GM12872 (cell line): ENCODE measurements around the gene AK1.

Experiments used
- TF ChIP-seq, protein P1 (sequence below): IDR thresholded peaks from 3 replicates; pipeline ENCODE4 v1.5.1; 2011; ENCODE audit warnings: low read depth, mild to moderate bottlenecking, low read length, moderate library complexity; ENCODE audit not compliant: insufficient read depth

AK1 gene

DNA sequence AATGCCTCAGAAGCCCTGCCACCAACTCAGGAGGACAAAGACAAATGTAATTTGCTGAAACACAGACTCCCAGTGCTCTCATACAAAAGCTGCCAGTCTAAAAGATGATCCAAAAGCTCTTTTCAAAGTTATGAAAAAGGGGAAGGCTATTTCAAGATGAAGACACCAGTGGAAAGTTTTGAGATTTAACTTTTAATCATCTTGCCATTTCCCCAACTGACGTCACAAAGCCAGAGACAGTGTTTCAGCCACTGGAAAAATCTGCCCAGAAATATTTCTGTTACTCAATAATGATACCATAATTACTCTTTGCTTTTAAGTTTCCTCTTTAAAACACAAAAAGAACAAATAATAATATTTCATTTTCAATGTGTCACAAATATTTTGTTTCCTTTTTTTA is 43.9 kb downstream of the AK1 start:
- TF ChIP-seq, protein P1, sequence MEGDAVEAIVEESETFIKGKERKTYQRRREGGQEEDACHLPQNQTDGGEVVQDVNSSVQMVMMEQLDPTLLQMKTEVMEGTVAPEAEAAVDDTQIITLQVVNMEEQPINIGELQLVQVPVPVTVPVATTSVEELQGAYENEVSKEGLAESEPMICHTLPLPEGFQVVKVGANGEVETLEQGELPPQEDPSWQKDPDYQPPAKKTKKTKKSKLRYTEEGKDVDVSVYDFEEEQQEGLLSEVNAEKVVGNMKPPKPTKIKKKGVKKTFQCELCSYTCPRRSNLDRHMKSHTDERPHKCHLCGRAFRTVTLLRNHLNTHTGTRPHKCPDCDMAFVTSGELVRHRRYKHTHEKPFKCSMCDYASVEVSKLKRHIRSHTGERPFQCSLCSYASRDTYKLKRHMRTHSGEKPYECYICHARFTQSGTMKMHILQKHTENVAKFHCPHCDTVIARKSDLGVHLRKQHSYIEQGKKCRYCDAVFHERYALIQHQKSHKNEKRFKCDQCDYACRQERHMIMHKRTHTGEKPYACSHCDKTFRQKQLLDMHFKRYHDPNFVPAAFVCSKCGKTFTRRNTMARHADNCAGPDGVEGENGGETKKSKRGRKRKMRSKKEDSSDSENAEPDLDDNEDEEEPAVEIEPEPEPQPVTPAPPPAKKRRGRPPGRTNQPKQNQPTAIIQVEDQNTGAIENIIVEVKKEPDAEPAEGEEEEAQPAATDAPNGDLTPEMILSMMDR = no peak

DNA sequence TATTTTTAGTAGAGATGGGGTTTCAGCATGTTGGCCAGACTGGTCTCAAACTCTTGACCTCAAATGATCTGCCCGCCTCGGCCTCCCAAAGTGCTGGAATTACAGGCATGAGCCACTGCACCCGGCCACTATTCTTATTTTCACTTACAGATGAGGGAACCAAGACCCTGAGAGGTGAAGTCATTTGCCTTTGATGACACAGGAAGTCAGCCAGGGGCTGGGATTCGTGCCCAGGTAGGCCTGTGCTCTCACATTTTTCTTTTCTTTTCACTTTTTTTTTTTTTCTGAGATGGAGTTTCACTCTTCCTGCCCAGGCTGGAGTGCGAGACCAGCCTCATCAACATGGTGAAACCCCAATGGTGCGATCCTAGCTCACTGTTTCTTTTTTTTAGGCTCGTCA is 45.2 kb downstream of the AK1 start:
- TF ChIP-seq, protein P1 = no peak

DNA sequence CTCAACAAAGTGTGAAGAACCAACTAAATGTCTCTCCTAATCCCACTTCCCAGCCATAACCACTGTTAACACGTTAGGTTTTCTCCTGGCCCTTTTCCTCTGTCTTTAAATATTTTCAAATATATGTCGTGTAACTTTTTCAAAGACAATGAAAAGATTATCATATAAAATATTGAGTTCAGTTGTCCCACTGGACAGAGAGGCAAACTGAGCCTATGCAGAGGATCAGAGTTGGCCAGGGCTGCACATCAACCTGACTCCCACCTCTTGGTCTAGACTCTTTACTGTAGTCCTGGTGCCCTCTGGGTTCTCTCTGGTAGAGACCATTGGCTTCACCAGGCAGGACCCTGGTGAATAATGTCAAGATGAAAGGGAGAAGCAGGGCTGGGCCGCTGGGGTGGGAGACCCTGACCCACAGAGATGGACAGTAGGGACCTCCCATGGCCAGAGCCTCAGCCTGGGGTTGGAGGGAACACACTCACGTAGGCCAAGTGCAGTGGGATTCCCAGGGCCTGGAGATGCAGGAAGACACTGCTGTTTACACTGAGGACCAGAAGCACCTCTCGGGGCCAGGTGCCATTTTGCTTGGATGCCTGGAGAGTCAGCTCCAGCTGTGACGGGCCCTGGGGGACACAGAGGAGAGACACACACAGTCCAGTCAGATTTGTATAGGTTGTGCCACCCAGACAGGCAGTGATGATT is 48.1 kb downstream of the AK1 start:
- TF ChIP-seq, protein P1 = no peak

DNA sequence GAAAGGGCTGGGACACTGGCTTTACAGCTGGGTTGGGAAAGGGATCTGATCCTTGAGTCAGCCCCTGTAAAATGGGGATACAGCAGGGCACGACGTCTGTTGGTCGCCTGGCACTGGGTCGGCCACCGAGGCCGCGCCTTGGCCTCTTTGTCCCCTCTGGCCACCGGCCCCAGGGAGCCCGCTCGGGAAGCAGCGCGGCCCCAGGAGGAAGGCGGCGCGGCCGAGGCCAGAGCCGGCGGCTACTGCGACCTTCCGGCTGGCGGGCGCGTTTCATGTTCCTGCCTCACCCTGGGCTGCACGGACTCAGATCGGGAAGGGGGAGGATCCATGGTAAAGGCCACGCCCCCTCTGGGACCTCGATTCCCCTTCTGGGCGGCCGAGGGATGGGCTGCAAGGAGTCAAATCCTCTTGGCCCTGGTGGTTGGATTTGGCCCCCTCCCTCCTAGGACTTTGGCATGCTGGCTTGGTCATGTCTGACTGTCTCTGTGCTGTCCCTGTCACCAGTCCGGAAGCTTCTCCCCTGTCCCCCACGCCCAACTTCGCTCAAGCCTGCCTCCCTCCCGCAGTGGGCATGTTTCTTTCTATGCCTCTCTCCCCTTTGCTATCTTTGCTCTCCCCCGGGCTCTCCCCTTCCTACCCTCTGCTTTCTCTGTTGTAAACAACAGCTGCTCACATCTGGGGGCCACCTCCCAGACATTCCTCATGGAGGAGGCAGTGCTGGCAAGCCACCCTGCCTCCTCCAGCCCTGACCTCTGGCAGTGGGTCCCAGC is 49.0 kb downstream of the AK1 start:
- TF ChIP-seq, protein P1 = no peak

DNA sequence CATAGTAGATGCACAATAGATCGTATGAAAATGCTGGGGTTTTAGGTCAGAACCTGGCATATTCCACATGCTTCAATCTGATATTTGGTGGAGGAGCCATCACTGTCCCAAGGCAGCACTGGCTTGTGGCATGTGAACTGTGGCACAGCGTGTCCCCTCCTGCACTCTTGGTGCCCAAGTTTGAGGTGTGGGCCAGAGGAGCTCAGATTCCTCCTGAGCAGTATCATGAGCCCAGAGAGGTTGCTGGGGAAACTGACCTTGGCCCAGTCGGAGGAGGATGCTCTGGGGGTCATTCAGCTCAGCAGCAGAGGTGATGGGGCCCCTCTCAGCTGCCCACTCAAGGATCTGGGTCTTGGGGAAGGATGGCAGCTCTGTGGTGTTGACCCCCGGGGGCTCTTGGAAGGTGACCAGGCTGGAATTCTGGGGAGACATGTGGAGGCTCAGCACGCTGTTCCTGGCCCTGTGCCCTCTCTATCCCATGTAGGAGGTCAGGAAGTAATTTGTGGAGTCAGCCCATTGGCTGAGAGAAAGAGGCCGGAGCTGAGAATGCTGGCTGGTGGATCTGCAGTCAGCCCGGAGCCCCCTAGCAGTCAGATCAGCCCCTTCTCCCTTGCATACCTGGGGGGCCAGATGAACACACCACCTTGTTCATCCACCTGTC is 51.1 kb downstream of the AK1 start:
- TF ChIP-seq, protein P1 = no peak

DNA sequence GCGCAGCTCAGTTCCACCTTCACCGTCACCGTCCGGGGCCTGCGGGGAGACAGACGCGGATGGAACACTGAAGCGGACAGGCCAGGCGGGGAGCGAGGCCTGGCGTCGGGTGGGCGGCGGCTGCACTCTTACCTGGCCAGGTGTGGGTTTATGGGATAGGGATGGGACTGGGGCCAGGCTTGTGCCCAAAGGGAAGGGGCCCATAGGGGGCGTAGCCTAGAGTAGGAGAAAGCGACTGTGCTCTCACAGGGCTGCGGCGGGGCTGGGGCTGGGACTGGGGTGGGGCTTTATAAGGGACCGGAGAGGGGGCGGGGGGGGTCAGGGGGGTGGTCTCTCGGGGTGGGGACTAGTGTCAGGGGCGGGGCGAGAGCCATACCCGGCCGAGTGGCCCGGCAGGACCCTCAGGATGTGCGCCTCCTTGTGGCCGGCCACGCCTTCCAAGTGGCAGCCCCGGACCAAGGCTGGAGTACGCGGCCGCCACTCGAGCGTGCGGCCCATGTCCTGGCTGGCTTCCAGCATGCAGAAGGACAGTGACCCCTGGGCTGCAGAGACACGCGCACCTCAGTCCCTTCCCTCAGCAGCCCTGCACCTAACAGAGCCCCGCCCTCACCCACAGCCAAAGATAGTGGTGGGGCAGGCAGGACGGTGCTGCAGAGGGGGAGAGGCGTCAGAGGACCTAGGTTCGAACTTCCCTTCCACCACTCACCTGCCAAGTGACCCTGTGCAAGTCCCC is 52.0 kb downstream of the AK1 start:
- TF ChIP-seq, protein P1 = peak; percentile 48

DNA sequence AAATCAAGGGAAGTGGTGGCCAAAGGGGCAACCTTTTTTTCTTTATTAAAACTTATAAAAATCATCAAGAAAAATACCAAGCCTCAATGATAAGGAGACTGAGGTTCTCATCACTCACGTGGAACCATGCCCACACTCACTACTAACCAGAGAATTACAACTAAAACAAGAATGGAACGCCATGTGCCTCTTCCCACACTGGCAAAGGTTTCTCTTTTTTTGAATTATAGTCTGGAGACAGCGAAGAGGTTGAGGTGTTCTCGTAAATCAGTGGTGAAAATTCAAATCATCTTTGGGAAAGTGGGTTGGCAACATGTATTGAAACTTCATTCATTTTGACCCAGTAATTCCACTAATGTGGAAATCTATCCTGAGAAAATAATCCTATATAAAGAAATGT is 55.4 kb downstream of the AK1 start:
- TF ChIP-seq, protein P1 = no peak
